ENCODE data around the gene BNIP3.

BNIP3 gene

DNA sequence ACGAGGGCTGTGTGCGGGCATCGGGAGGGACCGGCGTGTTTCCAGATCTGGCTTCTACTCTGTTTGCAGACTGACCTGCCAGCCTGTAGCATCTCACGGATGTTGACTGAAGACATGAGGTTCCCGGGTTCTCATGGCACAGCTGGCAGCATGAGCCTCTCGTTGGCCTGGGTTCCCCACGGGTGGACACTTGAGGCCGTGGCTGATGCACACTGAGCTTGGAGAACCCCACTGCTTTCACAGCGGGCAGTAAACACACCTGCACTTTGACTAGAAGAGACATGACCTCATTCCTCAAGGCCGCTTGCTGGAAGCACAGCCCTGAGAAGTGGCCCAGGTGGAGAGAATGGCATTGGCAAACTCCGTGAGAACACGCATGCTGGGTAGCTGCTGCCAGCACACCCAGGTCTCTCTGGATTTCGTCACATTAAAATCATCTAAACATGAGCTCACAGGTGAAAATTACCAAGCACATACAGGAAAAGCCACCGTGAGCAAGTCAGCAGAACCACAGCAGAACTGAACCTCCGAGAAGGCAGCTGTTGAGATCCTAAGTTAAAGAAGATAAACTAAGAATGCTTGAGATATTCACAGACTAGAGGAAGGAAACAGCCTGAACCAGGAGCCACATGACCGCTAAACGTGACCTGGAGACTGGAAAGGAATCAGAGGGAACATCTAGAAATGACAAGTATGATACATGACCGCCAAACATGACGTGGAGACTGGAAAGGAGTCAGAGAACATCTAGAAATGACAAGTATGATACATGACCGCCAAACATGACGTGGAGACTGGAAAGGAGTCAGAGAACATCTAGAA lies 32.5 kb downstream of the BNIP3 start:
- no peak for DNase-seq

DNA sequence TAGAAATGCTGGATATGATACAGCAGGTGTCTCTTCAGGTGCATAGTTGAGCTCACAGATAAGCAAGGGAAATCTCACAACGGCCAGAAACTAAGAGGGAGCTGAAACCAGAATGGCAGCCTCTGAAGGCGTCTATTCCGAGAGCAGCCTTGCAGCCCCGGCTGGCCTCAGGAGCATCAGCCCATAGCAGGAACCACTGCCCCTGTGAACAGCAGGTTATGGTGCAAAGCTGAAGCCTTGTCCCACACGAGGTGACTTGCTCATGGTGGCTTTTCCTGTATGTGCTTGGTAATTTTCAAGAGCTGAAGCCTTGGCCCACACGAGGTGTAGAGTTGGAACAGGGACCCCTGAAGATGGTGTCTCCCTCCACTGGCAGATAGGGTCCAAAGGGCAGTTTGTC lies 33.2 kb downstream of the BNIP3 start:
- DNase-seq, result no peak

DNA sequence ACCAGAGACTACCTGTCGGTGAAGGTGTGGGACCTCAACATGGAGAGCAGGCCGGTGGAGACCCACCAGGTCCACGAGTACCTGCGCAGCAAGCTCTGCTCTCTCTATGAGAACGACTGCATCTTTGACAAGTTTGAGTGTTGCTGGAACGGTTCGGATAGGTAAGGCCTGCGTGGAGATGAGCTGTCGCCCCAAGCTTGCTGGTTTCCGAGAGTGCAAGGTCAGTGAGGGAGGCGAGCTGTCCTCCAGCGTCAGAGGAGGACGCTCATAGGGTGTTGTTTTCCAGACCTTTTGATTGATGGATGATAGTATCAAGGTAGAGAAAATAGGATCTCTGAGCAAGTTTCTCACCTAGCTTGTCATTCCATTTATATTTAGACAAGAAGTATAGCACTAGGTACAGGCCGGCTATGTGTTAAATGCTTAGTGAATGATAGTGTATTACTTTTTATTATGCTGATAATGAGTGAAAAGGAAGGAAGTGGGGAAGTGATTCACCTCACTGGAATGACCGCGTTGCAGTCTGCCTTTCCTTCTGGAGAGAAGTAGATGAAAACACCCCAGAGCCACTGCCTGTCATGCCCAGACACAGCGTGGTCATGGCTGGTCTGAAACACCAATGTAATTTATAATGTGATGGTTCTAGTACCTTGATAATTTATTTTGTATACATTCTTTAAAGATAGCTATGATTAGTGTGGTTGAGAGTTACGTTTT lies 33.9 kb downstream of the BNIP3 start:
- DNase-seq, result no peak

DNA sequence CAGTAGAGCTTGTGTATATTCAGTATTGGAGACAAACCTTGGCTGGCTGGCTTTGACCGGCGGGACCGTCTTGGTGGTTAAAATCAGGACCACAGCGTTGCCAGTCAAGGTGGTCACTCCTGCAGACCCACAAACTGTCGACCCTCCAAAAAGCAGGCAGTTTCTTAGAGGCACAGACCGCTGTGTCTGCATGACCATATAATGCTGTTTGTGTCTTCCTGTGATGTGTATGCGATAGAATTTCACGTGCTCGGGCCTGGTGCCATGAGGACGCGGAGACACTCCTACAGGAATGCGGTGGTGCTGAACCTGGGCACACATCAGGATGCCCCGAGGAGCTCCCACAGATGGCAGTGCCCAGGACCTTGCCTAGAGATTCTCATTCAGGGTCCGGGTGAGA lies 34.8 kb downstream of the BNIP3 start:
- DNase-seq, result no peak

DNA sequence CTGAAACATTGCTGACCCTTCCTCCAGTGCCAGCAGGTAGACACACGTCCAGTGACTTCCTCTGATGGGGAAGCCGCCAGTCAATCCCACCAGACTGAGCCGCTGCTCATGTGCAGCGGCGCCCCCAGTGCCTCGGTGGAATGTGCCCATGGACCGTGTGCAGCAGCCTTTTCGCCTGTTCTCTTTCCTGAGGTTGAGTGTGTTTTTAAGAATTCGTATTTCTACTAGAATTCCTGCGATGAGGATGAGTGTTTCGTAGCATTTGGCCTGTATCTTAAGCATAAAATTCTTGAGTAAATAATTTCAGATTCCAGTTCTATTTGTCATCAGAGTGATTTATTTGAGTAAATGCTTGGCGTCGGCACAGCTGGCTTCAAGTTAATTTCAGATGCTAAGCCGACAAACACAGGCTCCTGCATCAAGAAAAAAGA lies 35.4 kb downstream of the BNIP3 start:
- no peak for DNase-seq

DNA sequence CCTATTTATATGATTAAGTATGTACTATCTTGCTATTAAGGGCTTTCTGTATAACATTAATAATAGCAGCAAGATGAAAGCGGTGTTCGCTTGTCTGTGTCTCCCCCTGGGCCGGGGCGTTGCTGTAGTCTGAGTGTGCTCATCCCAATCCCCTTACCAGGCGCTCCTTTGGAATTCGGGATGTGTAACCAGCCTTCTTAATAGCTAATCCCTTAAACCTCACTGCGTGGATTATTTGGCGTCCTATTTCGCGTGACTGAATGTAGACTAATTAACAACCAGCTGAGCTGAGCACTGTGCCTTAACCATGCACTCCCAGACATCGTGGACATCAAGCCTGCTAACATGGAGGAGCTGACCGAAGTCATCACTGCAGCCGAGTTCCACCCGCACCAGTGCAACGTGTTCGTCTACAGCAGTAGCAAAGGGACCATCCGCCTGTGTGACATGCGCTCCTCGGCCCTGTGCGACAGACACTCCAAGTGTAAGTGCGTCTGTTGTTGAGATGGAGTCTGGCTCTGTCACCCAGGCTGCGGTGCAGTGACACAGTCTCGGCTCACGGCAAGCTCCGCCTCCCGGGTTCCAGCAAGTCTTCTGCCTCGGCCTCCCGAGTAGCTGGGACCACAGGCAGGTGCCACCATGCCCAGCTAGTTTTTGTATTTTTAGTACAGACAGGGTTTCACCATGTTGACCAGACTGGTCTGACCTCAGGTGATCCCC lies 36.6 kb downstream of the BNIP3 start:
- DNase-seq, result no peak

DNA sequence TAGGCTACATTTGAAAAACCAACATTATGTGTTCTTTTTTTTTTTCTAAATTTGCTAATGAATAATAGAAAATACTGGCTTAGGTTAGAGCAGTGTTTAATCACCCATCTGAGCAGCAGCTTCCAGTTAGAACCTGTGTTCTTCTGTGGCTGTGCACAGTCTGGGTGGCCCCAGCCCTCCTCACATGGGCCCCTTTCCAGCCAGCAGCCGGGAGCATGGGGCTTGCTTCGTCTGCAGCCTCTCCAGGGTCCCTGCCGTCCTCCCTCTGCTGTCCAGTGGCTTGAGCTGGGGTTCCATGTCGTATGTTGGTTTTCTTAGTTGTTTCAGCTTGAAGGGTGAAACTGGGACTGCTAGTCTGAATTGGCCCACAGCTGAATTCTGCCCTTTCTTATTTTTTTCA lies 37.3 kb downstream of the BNIP3 start:
- no peak for DNase-seq

DNA sequence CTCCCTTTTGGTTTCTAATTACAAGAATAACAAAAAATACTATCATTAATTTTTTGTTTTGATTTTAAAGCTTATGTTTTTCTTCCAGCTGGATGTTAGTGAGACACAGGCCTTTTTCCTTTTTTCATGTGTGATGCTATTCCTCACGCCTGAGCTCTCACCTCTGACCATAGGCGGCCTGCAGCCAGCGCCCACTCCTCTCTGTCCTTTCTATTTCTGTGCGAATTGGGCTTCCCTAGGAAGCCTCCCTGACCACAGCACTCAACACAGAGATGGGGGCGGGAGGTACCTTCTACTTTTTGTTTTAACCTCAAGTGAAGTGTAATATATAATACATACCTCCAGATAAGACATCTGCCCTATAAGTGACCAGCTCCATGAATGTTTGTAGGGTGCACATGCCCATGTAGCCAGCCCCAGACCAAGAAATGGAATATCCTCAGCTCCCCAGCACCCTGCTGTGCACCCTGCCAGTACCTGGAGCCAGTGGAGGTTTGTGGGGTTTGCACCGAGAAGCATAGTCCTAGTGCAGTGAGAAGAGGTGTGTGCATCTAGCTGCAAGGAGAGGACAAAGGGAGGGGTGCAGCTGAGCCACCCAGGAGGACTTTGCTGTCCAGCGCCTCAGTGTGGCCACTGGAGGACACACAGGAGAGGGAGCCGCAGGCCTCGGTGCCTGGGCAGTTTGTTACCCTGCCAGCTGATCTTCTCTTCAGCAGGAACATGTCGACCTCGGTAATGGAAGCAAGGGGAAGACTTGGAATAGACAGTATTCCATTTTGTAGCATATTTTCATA lies 38.5 kb downstream of the BNIP3 start:
- DNase-seq, result no peak

DNA sequence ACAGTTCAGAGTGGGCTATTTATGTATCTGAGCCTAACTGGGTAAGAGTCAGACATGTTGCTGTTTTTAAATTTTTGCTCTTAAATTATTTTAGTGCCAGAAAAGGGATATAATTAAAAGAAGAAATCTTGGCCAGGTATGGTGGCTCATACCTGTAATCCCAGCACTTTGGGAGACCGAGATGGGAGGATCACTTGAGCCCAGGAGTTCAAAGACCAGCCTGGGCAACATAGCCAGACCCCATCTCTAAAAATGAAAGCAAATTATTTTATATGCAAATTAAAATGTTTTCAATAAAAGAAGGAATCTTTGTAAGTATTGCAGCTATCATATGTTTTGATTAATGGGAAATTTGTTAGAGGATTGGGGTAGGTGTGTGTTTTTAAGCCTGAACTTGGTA lies 39.3 kb downstream of the BNIP3 start:
- no peak for DNase-seq

DNA sequence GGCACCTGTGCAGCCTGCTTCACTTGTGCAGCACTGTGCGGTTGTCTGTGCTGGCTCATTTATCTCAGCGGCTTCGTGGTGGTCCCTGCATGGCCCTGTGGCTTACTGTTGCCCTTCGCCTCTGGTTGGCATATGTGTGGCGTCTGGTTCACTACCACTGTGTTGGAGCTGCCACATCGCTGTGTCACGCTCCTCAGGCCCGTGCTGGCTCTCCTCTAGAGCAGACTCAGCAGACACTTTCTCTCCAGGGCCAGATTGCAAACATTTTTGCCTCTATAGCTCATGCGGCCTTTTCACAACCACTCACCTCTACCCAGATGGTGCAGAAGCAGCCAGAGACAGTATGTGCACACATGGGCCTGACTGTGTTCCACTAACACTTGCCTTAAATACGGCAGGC lies 43.0 kb downstream of the BNIP3 start:
- no peak for DNase-seq

DNA sequence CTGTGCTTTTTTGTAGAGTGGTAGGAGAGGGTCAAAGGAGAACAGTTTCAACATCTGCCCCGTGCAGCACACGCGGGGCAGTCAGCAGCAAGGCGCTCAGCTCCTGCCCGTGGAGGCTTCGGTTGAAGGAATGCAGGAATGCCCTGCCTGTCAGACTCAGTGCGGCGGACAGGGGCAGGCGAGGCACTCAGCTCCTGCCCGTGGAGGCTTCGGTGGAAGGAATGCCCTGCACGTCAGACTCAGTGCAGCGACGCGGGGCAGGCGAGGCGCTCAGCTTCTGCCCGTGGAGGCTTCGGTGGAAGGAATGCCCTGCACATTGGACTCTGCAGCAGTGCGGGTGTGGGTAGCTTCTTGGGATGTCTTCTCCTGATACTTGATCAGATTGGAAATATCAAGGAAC lies 43.9 kb downstream of the BNIP3 start:
- no peak for DNase-seq

DNA sequence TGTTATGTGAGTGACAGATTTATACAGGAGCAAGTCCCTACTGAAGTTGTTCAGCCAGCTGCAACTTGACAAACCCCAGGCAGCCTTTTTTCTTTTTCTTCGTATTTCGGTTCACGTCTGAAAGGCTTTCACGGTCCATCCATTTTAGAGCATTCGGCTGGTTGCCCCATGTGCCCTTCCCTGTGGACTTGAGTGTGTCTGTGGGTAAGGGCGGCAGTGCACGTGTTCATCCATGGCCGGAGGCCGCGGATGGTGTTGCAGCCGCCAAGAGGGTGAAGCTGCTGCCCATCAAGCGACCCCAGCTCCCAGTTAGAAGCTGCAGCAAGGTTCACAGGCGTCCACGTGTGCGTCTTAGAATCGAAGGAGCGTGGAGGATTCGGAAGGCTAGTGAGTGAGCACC lies 45.0 kb downstream of the BNIP3 start:
- DNase-seq, result no peak

DNA sequence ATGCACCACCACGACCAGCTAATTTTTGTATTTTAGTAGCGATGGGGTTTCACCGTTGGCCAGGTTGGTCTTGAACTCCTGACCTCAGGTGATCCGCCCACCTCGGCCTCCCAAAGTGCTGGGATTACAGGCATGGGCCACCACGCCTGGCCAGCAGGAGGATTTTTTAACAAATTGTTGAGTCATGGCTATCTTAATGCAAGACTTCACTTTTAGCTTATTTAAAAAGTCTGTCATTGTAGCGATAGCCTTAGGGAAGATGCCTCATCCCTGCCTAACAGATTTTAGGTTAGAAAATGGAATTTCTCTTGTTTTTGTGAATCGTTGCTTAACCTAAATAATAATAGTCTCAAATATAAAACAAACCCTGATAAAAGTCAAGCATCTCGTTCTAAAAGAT lies 45.4 kb downstream of the BNIP3 start:
- DNase-seq, result no peak

DNA sequence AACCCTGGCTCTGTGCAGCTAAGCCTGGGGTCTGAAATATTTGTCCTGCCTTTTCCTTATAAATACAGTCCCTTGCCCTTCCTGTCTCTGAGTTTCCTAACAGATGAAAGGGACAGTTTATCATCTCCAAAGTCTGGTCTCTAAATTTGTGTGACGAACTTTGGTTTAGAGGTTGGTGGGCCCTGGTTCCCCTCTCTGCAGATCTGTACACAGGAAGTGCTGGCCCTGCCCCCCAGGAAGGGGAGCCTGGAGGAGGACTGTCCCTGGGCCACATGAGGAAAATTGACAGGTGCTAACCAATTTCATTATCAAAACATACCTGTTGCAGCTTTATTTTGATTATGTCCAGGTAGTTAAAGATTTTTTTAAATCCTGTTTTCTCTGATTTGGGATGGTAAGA lies 46.5 kb downstream of the BNIP3 start:
- no peak for DNase-seq

DNA sequence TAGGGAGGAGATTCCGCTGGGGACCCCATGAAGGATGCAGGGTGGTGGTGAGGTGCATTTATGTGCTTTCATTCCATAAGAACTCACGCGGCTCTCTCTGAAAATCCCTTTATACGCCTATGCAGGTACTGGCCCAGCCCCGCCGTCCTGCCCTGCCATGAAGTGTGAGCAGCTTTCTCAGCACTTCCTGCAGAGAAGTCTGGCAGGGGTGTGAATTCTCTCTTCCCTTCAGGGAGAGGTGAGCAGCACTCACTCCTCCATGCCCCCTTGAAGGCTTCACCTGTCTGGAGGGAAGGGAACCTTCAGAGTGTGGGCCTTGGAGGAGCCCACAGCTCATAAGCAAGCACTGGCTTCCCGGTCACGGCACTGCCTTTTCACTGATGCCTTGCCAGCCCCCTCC lies 47.0 kb downstream of the BNIP3 start:
- no peak for DNase-seq

DNA sequence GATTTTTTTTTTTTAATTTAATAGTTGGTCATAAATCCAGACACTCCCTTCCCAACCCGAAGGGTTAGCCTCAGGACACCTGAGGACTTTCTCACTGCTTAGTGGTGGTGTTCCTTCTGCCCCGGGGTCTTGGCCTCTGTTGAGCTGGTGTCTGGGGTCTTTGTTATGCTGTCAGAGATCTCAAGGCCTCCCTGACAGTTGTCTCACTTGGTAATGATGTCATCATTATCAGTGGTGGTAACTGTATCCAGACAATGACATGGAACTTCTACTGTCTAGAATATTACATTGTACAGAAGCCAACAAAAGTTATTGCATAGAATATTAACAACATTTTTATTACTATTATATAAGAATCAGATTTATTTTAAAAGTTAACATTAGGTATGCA lies 48.0 kb downstream of the BNIP3 start:
- no peak for DNase-seq

DNA sequence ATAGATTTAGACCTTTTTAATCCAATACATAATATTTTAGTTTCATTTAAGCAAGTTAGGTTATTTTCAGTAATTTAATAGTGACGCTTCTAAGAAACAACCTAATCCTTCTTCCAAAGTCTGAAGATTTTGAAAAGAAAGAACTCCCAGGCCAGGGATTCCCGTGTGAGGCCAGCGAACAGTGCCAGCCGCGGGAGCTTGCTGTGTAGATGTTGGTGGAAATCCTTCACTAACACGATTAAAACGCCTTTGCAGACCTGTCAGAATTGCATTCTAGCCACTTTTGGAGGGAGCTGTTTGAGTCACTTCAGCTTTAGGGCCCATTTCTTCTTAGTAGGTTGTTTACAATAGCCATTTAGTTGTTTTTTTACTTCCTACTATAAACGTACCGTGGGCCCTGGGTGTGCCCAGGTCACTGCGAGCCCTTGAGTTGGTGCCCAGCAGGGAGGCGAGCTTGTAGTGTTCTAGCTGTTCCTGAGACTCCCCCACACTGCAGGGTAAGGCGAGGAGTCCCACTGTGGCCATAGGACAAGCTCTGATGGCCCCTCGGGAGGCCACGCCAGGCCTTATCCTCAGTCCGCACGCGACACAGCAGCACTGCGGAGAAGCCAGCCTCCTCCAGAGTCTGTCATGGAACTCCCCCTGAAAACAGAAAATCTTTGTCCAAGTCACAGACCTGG lies 48.6 kb downstream of the BNIP3 start:
- no peak for DNase-seq

DNA sequence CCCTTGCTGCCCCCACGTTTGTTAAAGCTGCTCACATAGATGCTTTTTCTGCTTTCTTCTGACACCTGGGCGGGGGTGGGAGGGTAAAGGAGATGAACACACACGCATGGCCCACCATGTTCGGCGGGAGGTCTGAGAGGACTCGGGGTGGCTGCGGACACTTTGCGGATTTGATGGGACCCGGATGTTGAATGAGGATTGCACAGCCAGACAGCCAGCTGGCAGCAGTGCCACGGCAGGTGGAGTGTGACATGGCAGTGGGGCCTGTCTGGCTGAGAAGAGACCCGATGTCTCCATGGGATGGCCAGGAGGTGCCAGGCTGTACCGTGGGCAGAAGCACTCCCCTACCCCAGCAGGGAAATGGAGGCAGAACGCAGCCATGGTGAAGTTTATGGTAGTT lies 49.7 kb downstream of the BNIP3 start:
- DNase-seq, result no peak

DNA sequence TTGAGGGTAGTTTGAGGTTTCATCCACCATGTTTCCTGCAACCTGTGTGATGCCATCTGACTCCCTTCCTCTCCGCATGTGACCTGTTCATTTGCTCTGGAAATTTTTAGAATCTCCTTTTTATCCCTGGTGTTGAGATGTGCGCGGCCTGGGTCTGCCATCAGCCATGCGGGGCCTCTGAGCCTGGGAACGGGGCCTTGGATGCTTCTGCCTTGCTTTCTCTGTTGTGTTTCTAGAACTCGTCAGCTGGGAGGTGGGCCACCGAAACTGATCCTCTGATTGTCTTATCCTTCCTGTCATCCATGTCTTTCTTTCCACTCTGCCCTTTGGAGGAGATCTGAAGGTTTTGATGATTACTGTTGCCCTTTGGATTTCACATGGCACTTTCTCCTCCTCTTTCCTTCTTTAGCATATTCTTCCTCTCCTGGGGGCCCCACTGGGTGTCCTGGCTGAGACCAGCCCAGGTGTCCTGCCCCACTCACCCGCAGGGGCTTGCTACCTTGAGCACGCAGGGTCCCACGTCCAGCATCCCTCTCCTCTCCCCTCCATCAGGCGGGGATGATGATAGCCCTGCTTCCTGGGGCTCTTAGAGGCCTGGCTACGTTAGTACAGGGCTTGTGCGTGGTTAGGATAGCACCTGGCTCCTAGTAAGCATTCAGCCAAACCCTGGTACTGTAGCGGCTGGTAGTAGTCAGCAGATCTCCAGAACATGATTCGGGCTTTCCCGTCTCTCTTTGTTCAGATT lies 51.0 kb downstream of the BNIP3 start:
- no peak for DNase-seq

DNA sequence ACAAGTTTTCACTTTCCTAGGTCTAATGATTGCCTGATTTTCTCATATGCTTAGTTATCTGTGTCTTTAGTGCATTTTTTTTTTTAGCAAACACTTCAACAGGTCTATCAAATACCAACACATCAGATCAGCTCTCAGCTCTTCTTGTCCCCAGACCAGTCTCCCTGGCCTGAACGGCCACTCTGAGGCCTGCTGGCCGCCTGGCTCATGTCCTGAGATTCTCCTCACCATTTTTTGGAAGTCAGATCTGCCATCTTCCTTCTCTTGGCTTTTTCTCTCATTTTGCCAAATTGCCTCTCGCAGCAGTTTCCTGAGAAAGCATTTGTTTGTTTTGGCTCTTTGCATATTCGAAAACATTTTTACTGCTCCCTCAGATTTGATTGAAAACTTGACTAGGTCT lies 51.6 kb downstream of the BNIP3 start:
- no peak for DNase-seq

DNA sequence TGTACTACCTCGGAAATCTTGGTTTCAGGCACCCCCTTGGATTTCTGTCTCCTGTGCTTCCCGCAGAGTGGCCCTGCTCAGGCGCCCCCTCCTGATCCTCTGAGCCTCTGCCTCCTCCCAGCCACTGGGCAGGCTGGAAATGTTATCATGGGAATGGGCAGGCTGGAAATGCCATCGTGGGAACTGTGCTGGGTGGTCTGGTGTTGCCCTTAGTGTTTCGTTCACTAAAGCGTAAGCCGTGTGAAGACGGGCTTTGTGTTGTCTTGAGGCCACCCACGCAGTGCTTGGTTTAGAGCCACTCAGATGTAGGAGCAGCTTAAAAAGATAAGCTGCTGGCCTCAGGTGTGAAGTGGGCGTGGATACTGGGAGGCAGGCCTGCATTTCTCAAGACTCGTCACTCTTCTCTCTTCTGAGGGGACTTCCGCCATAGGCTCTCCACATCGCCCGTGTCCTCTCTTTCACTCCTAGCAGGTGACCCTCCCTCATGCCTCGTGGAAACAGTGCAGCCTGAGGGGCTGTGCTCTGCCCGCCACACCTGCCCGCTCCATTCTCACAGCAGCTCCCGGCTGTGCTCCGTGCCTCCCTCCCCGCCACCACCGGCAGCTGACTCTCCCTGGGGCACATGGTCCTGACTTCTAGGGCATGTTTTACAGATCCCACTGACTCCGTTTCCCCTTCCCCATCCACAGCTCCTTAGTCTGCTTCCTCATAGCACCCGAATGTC lies 52.4 kb downstream of the BNIP3 start:
- no peak for DNase-seq

All from right hindlimb (tissue), 1 donor.